ENCODE measurements around the gene CUBN.
A peak's percentile ranks its signal among the peaks of the same experiment; 100 is the strongest.

The CUBN gene

GRCh38 chr10:16822027-16822426, 307.6 kb downstream of the CUBN start:
- TF ChIP-seq, protein P1, sequence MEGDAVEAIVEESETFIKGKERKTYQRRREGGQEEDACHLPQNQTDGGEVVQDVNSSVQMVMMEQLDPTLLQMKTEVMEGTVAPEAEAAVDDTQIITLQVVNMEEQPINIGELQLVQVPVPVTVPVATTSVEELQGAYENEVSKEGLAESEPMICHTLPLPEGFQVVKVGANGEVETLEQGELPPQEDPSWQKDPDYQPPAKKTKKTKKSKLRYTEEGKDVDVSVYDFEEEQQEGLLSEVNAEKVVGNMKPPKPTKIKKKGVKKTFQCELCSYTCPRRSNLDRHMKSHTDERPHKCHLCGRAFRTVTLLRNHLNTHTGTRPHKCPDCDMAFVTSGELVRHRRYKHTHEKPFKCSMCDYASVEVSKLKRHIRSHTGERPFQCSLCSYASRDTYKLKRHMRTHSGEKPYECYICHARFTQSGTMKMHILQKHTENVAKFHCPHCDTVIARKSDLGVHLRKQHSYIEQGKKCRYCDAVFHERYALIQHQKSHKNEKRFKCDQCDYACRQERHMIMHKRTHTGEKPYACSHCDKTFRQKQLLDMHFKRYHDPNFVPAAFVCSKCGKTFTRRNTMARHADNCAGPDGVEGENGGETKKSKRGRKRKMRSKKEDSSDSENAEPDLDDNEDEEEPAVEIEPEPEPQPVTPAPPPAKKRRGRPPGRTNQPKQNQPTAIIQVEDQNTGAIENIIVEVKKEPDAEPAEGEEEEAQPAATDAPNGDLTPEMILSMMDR (IDR thresholded peaks at IDR 0.05; ENCODE audit: insufficient read depth, low read depth, low read length, missing control alignments) = no peak
- no peak overlapping the region for H3K4me3 ChIP-seq (ENCODE audit: low read depth, low read length)
- DNase-seq (ENCODE audit: low read depth) = no peak

- no peak for DNase-seq (ENCODE audit: low read depth)
- TF ChIP-seq, protein P1 (IDR thresholded peaks at IDR 0.05; ENCODE audit: insufficient read depth, low read depth, low read length, missing control alignments) = no peak
- no peak overlapping the region for H3K4me3 ChIP-seq (ENCODE audit: low read depth, low read length)
Measured at GRCh38 chr10:16820421-16820820, 309.2 kb downstream of the CUBN start.

GRCh38 chr10:16820018-16820417, 309.6 kb downstream of the CUBN start:
- DNase-seq (ENCODE audit: low read depth) = no peak
- TF ChIP-seq, protein P1 (IDR thresholded peaks at IDR 0.05; ENCODE audit: insufficient read depth, low read depth, low read length, missing control alignments) = no peak
- H3K4me3 ChIP-seq (ENCODE audit: low read depth, low read length) = no peak overlapping the region

- no peak for DNase-seq (ENCODE audit: low read depth)
- TF ChIP-seq, protein P1 (IDR thresholded peaks at IDR 0.05; ENCODE audit: insufficient read depth, low read depth, low read length, missing control alignments) = no peak
- H3K4me3 ChIP-seq (ENCODE audit: low read depth, low read length) = no peak overlapping the region
Measured at GRCh38 chr10:16819436-16819835, 310.2 kb downstream of the CUBN start.

GRCh38 chr10:16819026-16819425, 310.6 kb downstream of the CUBN start:
- H3K4me3 ChIP-seq (ENCODE audit: low read depth, low read length) = no peak overlapping the region
- no peak for DNase-seq (ENCODE audit: low read depth)
- TF ChIP-seq, protein P1 (IDR thresholded peaks at IDR 0.05; ENCODE audit: insufficient read depth, low read depth, low read length, missing control alignments) = no peak

- H3K4me3 ChIP-seq (ENCODE audit: low read depth, low read length) = peak within 1 kb of the TSS; percentile 97
- DNase-seq (ENCODE audit: low read depth) = peak; percentile 99
- TF ChIP-seq, protein P1 (IDR thresholded peaks at IDR 0.05; ENCODE audit: insufficient read depth, low read depth, low read length, missing control alignments) = no peak
Measured at GRCh38 chr10:16817125-16818019, 312.2 kb downstream of the CUBN start, which contains the start of gene RSU1. Gene RSU1, minus strand, starts transcription at chr10:16817424. Its CDS starts 343 bp downstream, at chr10:16817081.

- no peak for DNase-seq (ENCODE audit: low read depth)
- TF ChIP-seq, protein P1 (IDR thresholded peaks at IDR 0.05; ENCODE audit: insufficient read depth, low read depth, low read length, missing control alignments) = no peak
- H3K4me3 ChIP-seq (ENCODE audit: low read depth, low read length) = peak overlapping the region; percentile 84
Measured at GRCh38 chr10:16816830-16817124, 312.8 kb downstream of the CUBN start.
